HL-60 (cell line): ENCODE measurements around the gene TERB1.

Experiments used
- GABPA ChIP-seq: IDR thresholded peaks from 2 replicates; pipeline ENCODE4 v1.6.1; 2012; ENCODE audit warnings: low read depth
- POLR2AphosphoS5 ChIP-seq: IDR thresholded peaks from 2 replicates; pipeline ENCODE4 v1.6.1; 2012; ENCODE audit warnings: low read depth
- TF ChIP-seq, protein P1 (sequence below): IDR thresholded peaks from one replicate; pipeline ENCODE4 v1.5.1; 2011; ENCODE audit warnings: low read length, control low read depth, inconsistent platforms; ENCODE audit not compliant: insufficient read depth

DNA sequence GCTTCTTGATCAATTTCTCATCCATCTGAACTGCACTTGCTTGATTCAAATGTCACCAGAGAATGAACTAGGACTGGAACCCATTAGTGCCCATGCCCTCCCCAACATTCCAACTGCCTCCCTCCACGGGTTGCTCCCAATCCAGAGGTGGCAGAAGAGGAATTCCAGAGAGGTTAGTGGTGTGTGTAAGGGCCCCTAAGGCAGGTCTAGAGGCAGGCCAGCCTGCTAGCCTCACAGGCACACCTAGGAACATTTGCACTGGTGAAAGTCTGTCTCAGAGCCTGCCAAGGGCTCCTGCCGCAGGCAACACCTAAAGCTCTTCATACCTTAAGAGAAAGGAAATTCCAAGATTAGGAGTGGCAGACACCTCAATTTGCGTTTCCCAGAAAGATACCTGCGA, 83.6 kb downstream of the TERB1 start:
- TF ChIP-seq GABPA (no peak), POLR2AphosphoS5 (no peak)
- TF ChIP-seq, protein P1, sequence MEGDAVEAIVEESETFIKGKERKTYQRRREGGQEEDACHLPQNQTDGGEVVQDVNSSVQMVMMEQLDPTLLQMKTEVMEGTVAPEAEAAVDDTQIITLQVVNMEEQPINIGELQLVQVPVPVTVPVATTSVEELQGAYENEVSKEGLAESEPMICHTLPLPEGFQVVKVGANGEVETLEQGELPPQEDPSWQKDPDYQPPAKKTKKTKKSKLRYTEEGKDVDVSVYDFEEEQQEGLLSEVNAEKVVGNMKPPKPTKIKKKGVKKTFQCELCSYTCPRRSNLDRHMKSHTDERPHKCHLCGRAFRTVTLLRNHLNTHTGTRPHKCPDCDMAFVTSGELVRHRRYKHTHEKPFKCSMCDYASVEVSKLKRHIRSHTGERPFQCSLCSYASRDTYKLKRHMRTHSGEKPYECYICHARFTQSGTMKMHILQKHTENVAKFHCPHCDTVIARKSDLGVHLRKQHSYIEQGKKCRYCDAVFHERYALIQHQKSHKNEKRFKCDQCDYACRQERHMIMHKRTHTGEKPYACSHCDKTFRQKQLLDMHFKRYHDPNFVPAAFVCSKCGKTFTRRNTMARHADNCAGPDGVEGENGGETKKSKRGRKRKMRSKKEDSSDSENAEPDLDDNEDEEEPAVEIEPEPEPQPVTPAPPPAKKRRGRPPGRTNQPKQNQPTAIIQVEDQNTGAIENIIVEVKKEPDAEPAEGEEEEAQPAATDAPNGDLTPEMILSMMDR, result no peak
